HepG2 (cell line): ENCODE results near the gene C10orf53. TPM values are rescaled to one million over a fixed set of nuclear protein-coding genes. Genes with fewer than 3 reads are reported as not detected.
"Not testable (repeated sequence)": the region's sequence is repeated elsewhere in the genome, so short reads cannot be mapped to it uniquely, and the experiment has no call there.

ENCODE experiments used
- ATAC-seq: fragments of 200-7000 bp; cut with Tn5 transposase; 3 replicates; pipeline ENCODE4 v1.9.1; 2020; ENCODE audit warnings: mild to moderate bottlenecking, moderate library complexity
- BruUV-seq: library from RNA; stranded (reverse); fragments of 400-500 nt; replicated peaks from 2 replicates; lab custom pipeline; 2021; lab: Mats Ljungman, UMichigan
- CTCF ChIA-PET: fragments of 300-600 bp; formaldehyde crosslinking; extraction: SDS; loops from one replicate; lab custom pipeline; 2021; ENCODE audit warnings: low total read pairs, inconsistent platforms, low intra/inter-chr PET ratio; lab: Yijun Ruan, JAX
- POLR2A ChIA-PET: fragments of 350-600 bp; sonication (Branson Sonifier 250); formaldehyde crosslinking; loops from one replicate; lab custom pipeline; 2020; ENCODE audit warnings: antibody characterized with exemption, inconsistent platforms; lab: Yijun Ruan, JAX
- DNase-seq: peaks from one replicate; pipeline ENCODE4 v3.0.0-alpha.2; 2015; ENCODE audit warnings: low spot score
- FAIRE-seq: peaks from 3 replicates; lab custom pipeline; 2011; peaks lifted over from hg19 to GRCh38; lab: Jason Lieb, UNC
- H2AFZ ChIP-seq: one replicate; pipeline ENCODE4 v1.6.1; 2011; ENCODE audit warnings: low read length, inconsistent platforms
- H3K27ac ChIP-seq: fragments of 300-600 bp; 3 replicates; pipeline ENCODE4 v1.8.0; 2011; ENCODE audit warnings: mixed run types, mild to moderate bottlenecking, mixed read lengths, low read length, inconsistent platforms; ENCODE audit not compliant: insufficient read depth; ENCODE audit errors: extremely low read length
- H3K27me3 ChIP-seq, 2 experiments: fragments of 200-600 bp in 1 of 2; 2 replicates in 1 of 2; 3 replicates in 1 of 2; pipeline versions ENCODE4 v1.6.0 to v1.8.0; 2011; ENCODE audit warnings: low read length in 2 of 2, mild to moderate bottlenecking in 2 of 2, moderate library complexity in 2 of 2, inconsistent platforms in 1 of 2; ENCODE audit not compliant: insufficient read depth in 2 of 2, control insufficient read depth in 1 of 2
- H3K36me3 ChIP-seq, 2 experiments: fragments of 200-600 bp in 1 of 2; replicated peaks in 1 of 2; 2 replicates in 1 of 2; 3 replicates in 1 of 2; pipeline versions ENCODE4 v1.5.1 to v1.8.0; 2011; ENCODE audit warnings: low read length in 2 of 2, inconsistent platforms in 1 of 2; ENCODE audit not compliant: insufficient read depth in 2 of 2, control insufficient read depth in 1 of 2
- H3K4me1 ChIP-seq: 2 replicates; pipeline ENCODE4 v1.5.1; 2012; ENCODE audit warnings: low read length, inconsistent platforms; ENCODE audit not compliant: insufficient read depth
- H3K4me2 ChIP-seq: 2 replicates; pipeline ENCODE4 v1.6.0; 2011; ENCODE audit warnings: low read depth, low read length, inconsistent platforms
- H3K4me3 ChIP-seq, 3 experiments: fragments of 200-600 bp in 1 of 3; sonication (generic), shearing (Covaris generic) in 1 of 3; replicated peaks in 1 of 3; 2 replicates each; pipeline ENCODE4 v1.5.1; 2011 to 2016; ENCODE audit warnings: low read length in 3 of 3, inconsistent platforms in 2 of 3, low read depth in 2 of 3, mild to moderate bottlenecking in 2 of 3, control low read depth in 1 of 3, mixed read lengths in 1 of 3; ENCODE audit not compliant: insufficient read depth in 1 of 3
- H3K79me2 ChIP-seq: one replicate; pipeline ENCODE4 v1.6.1; 2011; ENCODE audit warnings: low read length, inconsistent platforms; ENCODE audit not compliant: insufficient read depth
- H3K9ac ChIP-seq: 2 replicates; pipeline ENCODE4 v1.6.0; 2011; ENCODE audit warnings: mild to moderate bottlenecking, low read depth, low read length, inconsistent platforms; ENCODE audit not compliant: insufficient read depth
- H3K9me3 ChIP-seq: 2 replicates; pipeline ENCODE4 v1.5.1; 2012; ENCODE audit warnings: mild to moderate bottlenecking, low read length
- H4K20me1 ChIP-seq: 2 replicates; pipeline ENCODE4 v1.6.0; 2011; ENCODE audit warnings: inconsistent platforms, mild to moderate bottlenecking, low read length, moderate library complexity; ENCODE audit not compliant: insufficient read depth
- ARNTL ChIP-seq: sonication (generic); formaldehyde crosslinking; IDR thresholded peaks from 2 replicates; pipeline ENCODE4 v1.4.0; 2020; ENCODE audit warnings: mild to moderate bottlenecking, missing genetic modification reagents
- NFYB ChIP-seq: sonication (generic); formaldehyde crosslinking; IDR thresholded peaks from 2 replicates; pipeline ENCODE4 v1.4.0; 2020; ENCODE audit warnings: missing genetic modification reagents
- NR2F1 ChIP-seq, 2 experiments: fragments of 450-650 bp in 1 of 2; formaldehyde crosslinking in 1 of 2; IDR thresholded peaks; 2 replicates each; pipeline versions ENCODE4 v1.5.0 to v1.6.1; 2016 to 2020; ENCODE audit warnings: mild to moderate bottlenecking in 1 of 2, missing compliant biosample characterization in 1 of 2, missing genetic modification reagents in 1 of 2, moderate library complexity in 1 of 2
- WIZ ChIP-seq: sonication (generic); formaldehyde crosslinking; IDR thresholded peaks from 2 replicates; pipeline ENCODE4 v1.5.1; 2020; ENCODE audit warnings: mild to moderate bottlenecking, missing genetic modification reagents
- ZNF275 ChIP-seq: sonication (generic); formaldehyde crosslinking; IDR thresholded peaks from 2 replicates; pipeline ENCODE4 v1.8.0; 2022; ENCODE audit warnings: missing genetic modification reagents, mild to moderate bottlenecking, inconsistent platforms, borderline replicate concordance
- ZNF512B ChIP-seq: sonication (generic); formaldehyde crosslinking; IDR thresholded peaks from 2 replicates; pipeline ENCODE4 v1.5.1; 2020; ENCODE audit warnings: missing genetic modification reagents, mild to moderate bottlenecking, borderline replicate concordance
- ZSCAN12 ChIP-seq: sonication (generic); formaldehyde crosslinking; IDR thresholded peaks from 2 replicates; pipeline ENCODE4 v1.9.0; 2021; ENCODE audit warnings: mild to moderate bottlenecking, missing genetic modification reagents
- WGBS: methylation state at CpG from one replicate; pipeline ENCODE4 v1.1.6; 2017; ENCODE audit warnings: low lambda C conversion rate; 5-methylcytosine and 5-hydroxymethylcytosine counted together
- in situ Hi-C: cut with HindIII; loops from 2 replicates; pipeline ENCODE4 v1.10.0; 2017; ENCODE audit warnings: low pct_unique_long_range_greater_than_20kb; ENCODE audit not compliant: extremely low pct_ligation_motif_present
- intact Hi-C: fragments of 100-400 bp; cut with micrococcal nuclease; formaldehyde crosslinking; loops from one replicate; pipeline ENCODE4 v1.10.0; 2022; ENCODE audit not compliant: unreplicated experiment
- polyA plus RNA-seq, 8 experiments: library from polyadenylated mRNA; depleted of rRNA in 3 of 8; stranded (reverse) in 7 of 8; unstranded in 1 of 8; fragments of >200 nt; fragmentation: Illumina TruSeq in 4 of 8; extraction: Trizol in 4 of 8; gene quantifications; 2 replicates each; pipeline versions ENCODE4 v1.2.1 to v1.2.3, GENCODE V29; 2011 to 2016; ENCODE audit warnings: low read depth in 4 of 8, missing spikeins in 1 of 8, mixed read lengths in 1 of 8; ENCODE audit not compliant: insufficient read depth in 1 of 8
- total RNA-seq, 5 experiments: library from RNA; depleted of rRNA; stranded (reverse); fragments of >200 nt; fragmentation: Illumina TruSeq; extraction: Trizol; gene quantifications; 2 replicates each; pipeline ENCODE4 v1.2.3, GENCODE V29; 2016; ENCODE audit warnings: low read depth in 1 of 5

The C10orf53 gene
- total and polyA plus RNA-seq, 2 of the 13 experiments (the other 11 are each of a cell fraction or from before 2014, with no cell fraction given), result not detected

- no peak for TF ChIP-seq ZNF512B (CRISPR knock-in tag)
- no peak for TF ChIP-seq NR2F1 (CRISPR knock-in tag; IDR thresholded peaks at IDR 0.05)
- TF ChIP-seq ARNTL, result no peak
- no peak for TF ChIP-seq WIZ (CRISPR knock-in tag)
- no peak for TF ChIP-seq ZNF275 (CRISPR knock-in tag)
- no peak for TF ChIP-seq ZSCAN12 (CRISPR knock-in tag)
These were observed 498 bp upstream of the C10orf53 start (continued) for GRCh38 chr10:49678827-49679479.

GRCh38 chr10:49682449-49682848, 3.0 kb downstream of the C10orf53 start:
- POLR2A ChIA-PET, BruUV-seq, in situ Hi-C loops, H3K36me3 ChIP-seq, CTCF ChIA-PET, H3K27ac ChIP-seq, H3K27me3 ChIP-seq, H3K79me2 ChIP-seq, DNase-seq, H2AFZ ChIP-seq, H3K4me3 ChIP-seq, H3K9ac ChIP-seq, intact Hi-C loops, ATAC-seq, H3K9me3 ChIP-seq, H4K20me1 ChIP-seq, H3K4me1 ChIP-seq, FAIRE-seq, H3K4me2 ChIP-seq: not testable (repeated sequence)
- 0 out of 2 replicates have a peak, but pooled peaks have one; percentile 28 for TF ChIP-seq NFYB
- WGBS, result 0% methylated on average over 1 of the region's 5 CpGs
